HEK293 (cell line): ENCODE measurements around the gene TMEFF1.

Experiments used
- CTCF ChIP-seq: fragments of 450-650 bp; formaldehyde crosslinking; IDR thresholded peaks from 2 replicates; pipeline ENCODE4 v1.5.1; 2016; ENCODE audit warnings: missing biosample characterization, missing genetic modification characterization
- HOXA7 ChIP-seq: sonication (generic); formaldehyde crosslinking; IDR thresholded peaks from 2 replicates; pipeline ENCODE4 v1.8.1; 2022; ENCODE audit warnings: missing genetic modification reagents, borderline replicate concordance
- PRDM4 ChIP-seq: fragments of 450-650 bp; formaldehyde crosslinking; IDR thresholded peaks from 2 replicates; pipeline ENCODE4 v1.5.1; 2017; ENCODE audit warnings: missing biosample characterization, missing genetic modification characterization
- YY1 ChIP-seq: fragments of 450-650 bp; formaldehyde crosslinking; IDR thresholded peaks from 2 replicates; pipeline ENCODE4 v1.5.1; 2018; ENCODE audit warnings: missing biosample characterization, missing genetic modification characterization
- ZBTB21 ChIP-seq: fragments of 450-650 bp; formaldehyde crosslinking; IDR thresholded peaks from 2 replicates; pipeline ENCODE4 v1.5.1; 2017; ENCODE audit warnings: missing biosample characterization, missing genetic modification characterization
- ZNF112 ChIP-seq: fragments of 450-650 bp; formaldehyde crosslinking; IDR thresholded peaks from 2 replicates; pipeline ENCODE4 v1.5.0; 2017; ENCODE audit warnings: missing biosample characterization, missing genetic modification characterization
- ZNF174 ChIP-seq: fragments of 450-650 bp; formaldehyde crosslinking; IDR thresholded peaks from 2 replicates; pipeline ENCODE4 v1.5.0; 2017; ENCODE audit warnings: missing biosample characterization, mild to moderate bottlenecking, missing genetic modification characterization
- ZNF544 ChIP-seq: fragments of 450-650 bp; formaldehyde crosslinking; IDR thresholded peaks from 2 replicates; pipeline ENCODE4 v1.5.0; 2017; ENCODE audit warnings: missing biosample characterization, missing genetic modification characterization
- ZNF558 ChIP-seq: fragments of 450-650 bp; formaldehyde crosslinking; IDR thresholded peaks from 2 replicates; pipeline ENCODE4 v1.5.1; 2016; ENCODE audit warnings: missing biosample characterization, missing genetic modification characterization
- ZNF639 ChIP-seq: fragments of 450-650 bp; formaldehyde crosslinking; IDR thresholded peaks from 2 replicates; pipeline ENCODE4 v1.5.1; 2016; ENCODE audit warnings: missing biosample characterization, missing genetic modification characterization
- ZNF645 ChIP-seq: fragments of 450-650 bp; formaldehyde crosslinking; IDR thresholded peaks from 2 replicates; pipeline ENCODE4; 2016; ENCODE audit warnings: missing biosample characterization, missing genetic modification characterization
- ZSCAN16 ChIP-seq: fragments of 450-650 bp; formaldehyde crosslinking; IDR thresholded peaks from 2 replicates; pipeline ENCODE4 v1.5.1; 2016; ENCODE audit warnings: missing biosample characterization, missing genetic modification characterization

GRCh38 chr9:100489836-100490235, 16.9 kb downstream of the TMEFF1 start:
- TF ChIP-seq CTCF (no peak), HOXA7 (CRISPR knock-in tag) (no peak), ZNF544 (tag by site-specific recombination) (no peak), ZSCAN16 (tag by site-specific recombination) (no peak), ZNF558 (tag by site-specific recombination) (no peak), ZNF645 (no peak), ZNF639 (tag by site-specific recombination) (no peak), ZBTB21 (tag by site-specific recombination) (no peak), ZNF174 (no peak), PRDM4 (tag by site-specific recombination) (no peak), ZNF112 (tag by site-specific recombination) (no peak), YY1 (tag by site-specific recombination) (no peak)
